Measurements from ENCODE around the gene ABHD8.
A peak's percentile ranks its signal among the peaks of the same experiment; 100 is the strongest.
"Not testable (repeated sequence)": the region's sequence is repeated elsewhere in the genome, so short reads cannot be mapped to it uniquely, and the experiment has no call there.

The ABHD8 gene

DNA sequence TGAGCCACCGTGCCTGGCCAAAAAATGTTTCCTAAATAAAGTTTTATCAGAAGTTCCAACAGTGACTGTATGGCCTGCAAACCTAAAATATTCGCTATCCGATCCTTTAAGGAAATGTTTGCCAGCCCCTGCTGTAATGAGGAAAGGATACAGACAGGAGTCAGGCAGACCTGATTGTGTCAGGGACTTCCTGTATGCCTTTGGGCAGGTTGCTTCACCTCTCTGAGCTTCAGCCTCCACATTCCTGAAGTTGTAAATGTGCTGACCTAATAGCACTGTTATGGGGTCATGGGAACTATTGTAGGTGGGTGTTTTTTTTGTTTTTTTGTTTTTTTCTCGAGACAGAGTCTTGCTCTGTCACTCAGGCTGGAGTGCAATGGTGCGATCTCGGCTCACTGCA, 6.2 kb downstream of the ABHD8 start:
- DNase-seq: no peak

DNA sequence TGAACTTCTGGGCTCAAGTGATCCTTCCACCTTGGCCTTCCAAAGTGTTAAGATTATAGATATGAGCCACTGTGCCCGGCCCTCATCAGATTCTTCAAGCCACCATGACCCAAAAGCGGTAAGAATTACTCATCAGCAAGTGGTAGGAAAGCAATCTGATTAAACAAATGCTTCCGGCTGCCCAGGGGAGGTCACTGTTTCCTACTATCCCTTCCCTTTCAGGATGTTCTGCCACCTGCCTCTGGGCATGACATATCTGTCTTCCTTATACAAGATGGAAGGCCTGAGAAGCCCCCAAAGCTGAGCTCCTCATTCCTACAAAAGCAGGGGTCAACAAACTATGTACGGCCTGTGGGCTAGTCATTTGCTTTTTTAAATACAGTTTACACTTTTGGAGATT, 7.0 kb downstream of the ABHD8 start:
- DNase-seq: no peak

DNA sequence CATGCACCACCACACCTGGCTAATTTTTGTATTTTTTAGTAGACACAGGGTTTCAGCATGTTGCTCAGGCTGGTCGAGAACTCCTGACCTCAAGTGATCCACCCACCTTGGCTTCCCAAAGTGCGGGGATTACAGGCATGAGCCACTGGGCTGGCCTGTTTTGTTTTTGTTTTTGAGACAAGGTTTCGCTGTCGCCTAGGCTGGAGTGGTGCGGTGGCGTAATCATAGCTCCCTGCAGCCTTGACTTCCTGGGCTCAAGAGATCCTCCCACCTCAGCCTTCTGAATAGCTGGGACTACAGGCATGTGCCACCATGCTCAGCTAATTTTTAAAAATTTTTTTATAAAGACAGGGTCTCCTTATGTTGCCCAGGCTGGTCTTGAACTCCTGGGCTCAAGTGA, 7.7 kb downstream of the ABHD8 start:
- DNase-seq: not testable (repeated sequence)

DNA sequence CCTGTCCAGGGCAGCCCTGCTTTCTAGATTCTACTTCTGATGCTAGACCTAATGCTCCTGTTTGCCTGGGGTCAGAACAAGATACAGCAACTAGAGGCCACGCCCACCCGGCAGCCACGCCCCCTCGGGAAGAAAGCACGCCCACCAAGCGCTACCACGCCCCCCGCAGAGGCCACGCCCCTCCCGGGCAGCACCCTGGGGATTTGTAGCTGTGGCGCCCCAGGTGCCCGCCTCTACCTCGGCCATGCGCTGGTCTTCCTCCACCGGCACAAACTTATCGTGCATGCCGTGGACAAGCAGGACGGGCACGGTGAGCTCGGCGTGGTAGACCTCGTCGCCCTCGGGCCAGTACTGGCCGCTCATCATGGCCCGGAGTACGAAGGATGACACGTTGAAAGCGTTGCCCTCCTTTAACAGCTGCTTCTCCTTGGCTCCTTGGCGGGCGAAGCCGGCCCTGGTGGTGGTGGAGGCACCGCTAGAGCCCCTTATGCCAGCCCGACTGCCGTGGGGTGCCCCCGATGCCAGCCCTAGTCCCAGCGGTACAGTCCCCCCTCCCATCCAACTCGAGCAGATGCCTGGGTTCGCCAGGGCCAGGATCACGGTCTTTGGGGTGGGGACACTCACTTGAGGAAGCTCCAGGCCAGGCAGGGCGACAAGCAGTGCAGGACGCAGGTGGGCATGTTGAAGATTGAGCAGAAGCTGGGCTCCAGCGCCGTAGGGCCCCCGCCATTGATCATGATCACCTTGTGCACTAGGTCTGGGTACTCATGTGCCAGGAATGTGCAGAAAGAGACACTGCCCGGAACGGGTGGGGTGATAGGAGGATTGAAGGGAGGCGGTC, 9.0 kb downstream of the ABHD8 start:
- no peak for DNase-seq

DNA sequence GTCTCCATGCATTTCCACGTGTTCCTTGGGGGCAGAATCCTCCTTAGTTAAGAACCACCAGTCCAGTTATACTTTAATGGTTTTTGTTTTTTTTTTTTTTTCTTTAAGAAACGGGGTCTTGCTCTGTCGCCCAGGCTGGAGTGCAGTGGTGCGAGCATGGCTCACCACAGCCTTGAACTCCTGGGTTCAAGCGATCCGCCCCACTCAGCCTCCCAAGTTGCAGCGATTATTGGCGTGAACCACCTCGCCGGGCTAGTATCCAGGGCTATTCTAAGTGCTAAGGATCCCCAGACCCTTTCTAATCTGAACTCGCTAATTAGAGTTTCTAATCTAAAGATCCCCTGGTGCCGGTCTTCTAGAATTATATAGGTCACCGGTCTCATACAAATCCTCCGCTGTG, 9.6 kb downstream of the ABHD8 start:
- DNase-seq: no peak

- DNase-seq: peak; percentile 86
These were observed 10.7 kb downstream of the ABHD8 start for GRCh38 chr19:17292301-17293074.

- DNase-seq: peak; percentile 83
These were observed 13.7 kb downstream of the ABHD8 start for GRCh38 chr19:17289489-17289888.

- DNase-seq: no peak
These were observed 16.5 kb downstream of the ABHD8 start for GRCh38 chr19:17286752-17287151.

- no peak for DNase-seq
These were observed 17.0 kb downstream of the ABHD8 start for GRCh38 chr19:17286263-17286662.

DNA sequence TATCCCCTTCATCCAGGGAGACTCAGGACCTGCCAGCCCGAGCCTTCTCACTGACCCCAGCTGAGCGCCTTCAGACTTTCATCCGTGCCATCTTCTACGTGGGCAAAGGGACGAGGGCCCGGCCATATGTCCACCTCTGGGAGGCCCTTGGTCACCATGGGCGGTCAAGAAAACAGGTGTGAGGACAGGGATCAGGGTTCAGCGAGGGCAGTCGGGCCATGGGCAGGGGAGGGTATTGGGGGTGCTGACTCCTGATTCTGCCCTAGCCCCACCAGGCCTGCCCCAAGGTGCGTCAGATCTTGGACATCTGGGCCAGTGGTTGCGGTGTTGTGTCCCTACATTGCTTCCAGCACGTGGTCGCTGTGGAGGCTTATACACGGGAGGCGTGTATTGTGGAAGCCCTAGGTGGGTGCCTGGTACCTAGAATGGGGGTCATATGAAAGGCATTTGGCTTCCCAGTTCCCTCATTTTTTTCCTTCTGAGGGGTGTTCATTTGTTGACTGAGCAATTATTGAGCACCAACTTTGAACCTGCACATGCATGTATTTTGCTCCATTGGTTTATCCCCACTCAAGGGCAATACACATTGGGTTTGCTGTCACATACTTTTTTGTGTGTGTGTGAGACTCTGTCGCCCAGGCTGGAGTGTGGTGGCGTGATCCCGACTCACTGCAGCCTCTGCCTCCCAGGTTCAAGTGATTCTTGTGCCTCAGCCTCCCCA, 17.6 kb downstream of the ABHD8 start:
- no peak for DNase-seq

- no peak for DNase-seq
These were observed 19.7 kb downstream of the ABHD8 start for GRCh38 chr19:17283504-17283996.

- DNase-seq: peak; percentile 70
These were observed 20.6 kb downstream of the ABHD8 start for GRCh38 chr19:17282488-17283125.

GRCh38 chr19:17281391-17282304, 21.6 kb downstream of the ABHD8 start, which contains the start of gene ANKLE1:
Gene ANKLE1, plus strand, starts transcription at chr19:17281901. Its CDS starts 20 bp downstream, at chr19:17281921.
- DNase-seq: peak; percentile 17

DNA sequence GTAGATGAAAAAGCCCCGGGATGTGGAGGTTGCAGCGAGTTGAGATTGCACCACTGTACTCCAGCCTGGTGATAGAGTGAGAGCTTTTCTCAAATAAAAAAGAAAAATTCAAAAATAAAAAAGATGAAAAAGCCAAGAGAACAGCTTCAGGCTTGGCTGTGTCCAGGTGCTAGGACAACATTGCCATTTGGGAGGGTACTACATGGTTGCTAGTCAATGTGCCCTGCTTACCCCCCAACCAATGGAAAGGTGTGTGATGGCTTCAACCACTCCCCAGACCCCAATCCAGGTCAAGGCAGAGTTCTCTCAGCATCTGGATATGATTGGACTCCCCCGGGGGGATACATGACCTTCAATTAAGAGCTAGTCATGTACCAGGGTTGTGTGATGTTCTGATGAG, 23.8 kb downstream of the ABHD8 start:
- no peak for DNase-seq

GRCh38 chr19:17275441-17276175, 27.6 kb downstream of the ABHD8 start:
- no peak for DNase-seq

DNA sequence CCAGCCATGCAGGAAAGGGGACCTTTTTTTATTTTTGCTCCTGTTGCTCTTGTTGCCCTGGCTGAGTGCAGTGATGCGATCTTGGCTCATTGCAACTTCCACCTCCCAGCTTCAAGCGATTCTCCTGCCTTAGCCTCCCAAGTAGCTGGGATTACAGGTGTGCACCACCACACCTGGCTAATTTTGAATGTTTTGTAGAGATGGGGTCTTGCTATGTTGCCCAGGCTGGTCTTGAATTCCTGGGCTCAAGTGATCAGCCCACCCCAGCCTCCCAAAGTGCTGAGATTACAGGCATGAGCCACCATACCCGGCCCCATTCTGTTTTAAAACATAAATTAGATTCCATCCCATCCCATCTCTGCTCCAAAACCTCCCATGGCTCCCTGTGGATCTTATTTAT, 28.3 kb downstream of the ABHD8 start:
- DNase-seq: not testable (repeated sequence)

DNA sequence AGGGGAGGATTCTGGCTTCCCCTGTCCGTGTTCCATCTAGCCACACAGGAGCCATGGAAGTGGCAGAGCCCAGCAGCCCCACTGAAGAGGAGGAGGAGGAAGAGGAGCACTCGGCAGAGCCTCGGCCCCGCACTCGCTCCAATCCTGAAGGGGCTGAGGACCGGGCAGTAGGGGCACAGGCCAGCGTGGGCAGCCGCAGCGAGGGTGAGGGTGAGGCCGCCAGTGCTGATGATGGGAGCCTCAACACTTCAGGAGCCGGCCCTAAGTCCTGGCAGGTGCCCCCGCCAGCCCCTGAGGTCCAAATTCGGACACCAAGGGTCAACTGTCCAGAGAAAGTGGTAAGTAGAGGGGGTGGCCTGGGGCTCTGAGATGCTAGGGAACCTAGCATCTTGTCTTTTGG, 34.5 kb downstream of the ABHD8 start:
- no peak for DNase-seq

DNA sequence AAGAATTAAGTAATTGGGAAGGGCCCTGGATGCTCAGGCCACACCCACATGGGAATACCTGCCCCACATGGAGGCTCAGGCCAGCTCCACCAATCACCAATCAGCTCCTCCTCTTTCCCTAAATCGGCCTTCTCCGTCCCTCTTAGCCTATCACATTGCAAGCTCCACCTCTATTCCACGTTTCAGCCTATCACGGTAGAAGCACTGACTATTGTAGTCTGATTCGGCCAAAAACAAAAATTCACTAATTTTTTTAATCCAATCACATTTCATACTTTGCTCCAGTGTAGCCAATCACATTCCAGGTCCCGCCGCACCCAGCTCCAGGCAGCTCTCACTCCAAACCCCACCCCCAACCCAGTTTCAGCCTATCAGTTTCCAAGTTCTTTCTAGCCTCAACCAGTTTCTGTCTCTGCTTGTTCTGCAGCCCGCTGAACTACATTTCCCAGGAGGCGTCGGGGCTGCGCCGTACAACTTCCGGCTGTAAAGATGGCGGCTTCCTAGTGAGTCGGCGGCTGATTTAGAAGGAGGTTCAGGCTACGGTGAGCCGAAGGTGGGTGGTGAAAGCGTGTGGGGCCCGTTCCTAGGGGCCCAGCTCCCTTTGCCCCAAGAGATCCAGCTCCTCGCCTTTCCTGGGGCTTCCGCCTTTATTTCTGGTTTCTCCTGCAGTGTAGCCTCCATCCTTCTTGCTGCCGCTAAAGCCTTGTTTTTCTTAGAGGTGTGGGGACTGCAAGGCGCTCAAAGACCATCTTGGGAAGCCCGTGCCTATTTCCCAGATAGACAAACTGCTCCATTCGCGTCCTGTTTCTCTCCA, 36.0 kb downstream of the ABHD8 start, which contains the start of gene BABAM1:
BABAM1 (plus strand) TSS at position 469 of the 814 bp plus-strand sequence. CDS start 1,364 bp downstream, outside the sequence.
- DNase-seq: peak; percentile 99

GRCh38 chr19:17266589-17266974, 36.6 kb downstream of the ABHD8 start:
- no peak for DNase-seq
